ENCODE results near the gene TMEM259.

Gene TMEM259

DNA sequence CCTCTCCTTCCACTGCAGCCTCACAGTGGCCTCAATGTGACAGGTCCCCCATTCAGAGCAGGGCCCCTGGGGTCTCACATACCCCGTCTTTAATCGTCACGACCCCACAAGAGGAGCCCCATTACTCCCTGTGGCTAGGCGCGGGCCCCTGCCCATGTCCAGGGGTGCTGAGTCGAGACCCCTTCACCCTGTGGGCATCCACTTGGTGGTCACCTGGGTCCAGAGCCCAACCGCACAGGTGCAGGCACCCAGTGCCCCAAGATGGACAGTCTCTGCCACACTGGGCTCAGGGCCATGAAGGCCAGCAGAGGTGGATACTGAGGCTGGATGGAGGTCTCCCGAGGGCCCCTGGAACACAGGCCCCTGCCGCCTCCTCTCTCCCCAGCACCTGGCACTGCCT lies 3.0 kb downstream of the TMEM259 start:
- DNase-seq (ENCODE audit: extremely low read depth in 1 of 2, low read depth in 1 of 2): no peak

DNA sequence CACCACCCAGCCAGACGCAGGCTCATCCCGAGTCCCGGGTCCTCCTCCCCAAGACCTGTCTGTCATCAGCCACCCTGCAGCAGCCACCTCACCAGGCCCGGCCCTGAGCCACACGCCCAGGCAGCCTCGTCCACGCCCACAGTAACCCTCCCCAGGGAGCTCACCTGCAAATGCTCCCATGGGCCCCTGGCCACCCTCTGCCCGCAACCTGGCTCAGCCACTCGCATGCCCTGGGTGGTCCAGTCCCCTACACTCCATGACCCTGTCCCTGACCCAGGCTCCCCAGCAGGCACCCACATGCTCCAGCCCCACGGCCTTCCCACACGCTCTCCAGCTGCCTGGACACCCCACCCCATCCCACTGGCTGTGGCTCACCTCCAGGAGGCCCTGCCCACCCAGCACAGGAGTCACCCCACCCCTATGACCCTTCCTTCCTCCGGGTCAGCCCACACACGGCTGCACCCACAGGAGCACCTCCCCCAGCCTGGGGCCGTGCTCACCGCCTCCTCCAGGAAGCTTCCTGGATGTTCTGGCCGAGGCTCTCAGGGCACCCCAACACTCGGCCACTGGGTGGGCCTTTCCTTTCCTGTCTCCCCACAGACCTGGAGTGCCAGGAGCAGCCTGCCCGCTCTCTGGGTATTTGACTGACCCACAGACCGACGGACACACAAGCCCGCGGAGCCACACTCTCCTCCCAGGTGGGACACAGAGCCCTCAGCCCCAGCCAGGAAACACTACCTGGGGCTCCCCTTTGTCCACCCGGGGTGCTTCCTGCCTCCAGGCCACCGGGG lies 3.6 kb downstream of the TMEM259 start:
- DNase-seq (ENCODE audit: extremely low read depth in 1 of 2, low read depth in 1 of 2): no peak

DNA sequence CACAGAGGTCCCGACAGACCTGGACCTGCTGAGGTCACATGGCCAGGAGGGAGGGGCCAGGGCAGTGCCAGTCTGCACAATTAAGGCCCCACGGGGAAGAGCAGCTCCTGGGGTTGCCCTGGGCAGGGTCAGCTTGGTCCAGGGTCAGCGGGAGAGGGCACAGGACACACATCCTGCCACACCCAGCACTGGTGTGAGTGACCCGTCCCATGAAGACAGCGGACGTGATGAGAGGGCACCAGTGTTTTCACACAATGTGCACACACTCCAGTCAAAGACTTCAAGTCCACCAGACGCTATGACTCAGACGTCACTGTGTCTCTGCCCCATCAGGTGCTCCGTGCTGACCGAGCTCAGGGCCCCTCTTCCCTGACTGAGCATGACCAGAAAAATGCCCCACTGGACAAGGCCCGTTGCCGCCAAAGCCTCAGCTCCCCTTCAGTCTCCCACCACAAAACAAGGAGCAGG lies 4.2 kb downstream of the TMEM259 start:
- DNase-seq (ENCODE audit: extremely low read depth in 1 of 2, low read depth in 1 of 2): no peak

DNA sequence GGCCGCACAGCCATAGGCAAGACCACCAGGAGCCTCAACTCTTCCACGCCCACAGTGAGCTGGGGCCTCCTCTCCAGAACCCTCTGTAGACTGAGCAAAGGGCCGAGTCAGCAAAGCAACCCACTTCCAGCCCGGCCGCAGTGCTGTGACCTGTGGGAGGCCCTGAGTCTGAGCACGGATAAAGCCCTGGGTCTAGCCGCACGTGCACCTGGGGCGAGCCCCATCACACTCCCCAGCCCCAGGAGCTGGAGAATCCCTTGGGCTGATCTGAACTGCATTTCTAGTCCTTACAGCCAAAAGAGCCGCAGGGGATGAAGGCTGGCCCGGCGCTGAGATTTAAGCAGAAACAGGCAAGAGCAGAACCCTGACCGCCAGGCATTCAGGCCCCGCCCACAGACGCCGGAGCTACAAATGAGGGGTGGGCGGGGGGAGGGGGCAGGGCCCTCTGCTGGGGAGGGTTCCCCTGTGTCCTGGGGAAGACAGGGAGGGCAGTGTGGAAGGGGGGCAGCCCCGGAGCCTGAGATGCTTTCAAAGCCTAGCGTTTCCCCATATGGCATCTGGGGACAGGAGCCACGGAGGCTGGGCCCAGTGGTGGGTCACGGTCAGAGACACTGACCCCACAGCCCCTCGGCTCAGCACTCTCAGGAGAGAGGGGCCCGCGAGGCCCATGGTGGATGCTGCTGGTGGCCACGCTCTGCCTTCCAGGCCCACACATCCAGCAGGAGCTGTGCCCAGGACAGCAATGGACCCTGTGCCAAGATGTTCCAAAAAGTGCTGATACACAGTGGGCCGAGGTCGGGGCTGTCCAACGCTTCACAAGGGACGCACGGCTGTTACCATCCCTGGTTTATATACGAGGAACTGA lies 4.9 kb downstream of the TMEM259 start:
- DNase-seq (ENCODE audit: extremely low read depth in 1 of 2, low read depth in 1 of 2): no peak

DNA sequence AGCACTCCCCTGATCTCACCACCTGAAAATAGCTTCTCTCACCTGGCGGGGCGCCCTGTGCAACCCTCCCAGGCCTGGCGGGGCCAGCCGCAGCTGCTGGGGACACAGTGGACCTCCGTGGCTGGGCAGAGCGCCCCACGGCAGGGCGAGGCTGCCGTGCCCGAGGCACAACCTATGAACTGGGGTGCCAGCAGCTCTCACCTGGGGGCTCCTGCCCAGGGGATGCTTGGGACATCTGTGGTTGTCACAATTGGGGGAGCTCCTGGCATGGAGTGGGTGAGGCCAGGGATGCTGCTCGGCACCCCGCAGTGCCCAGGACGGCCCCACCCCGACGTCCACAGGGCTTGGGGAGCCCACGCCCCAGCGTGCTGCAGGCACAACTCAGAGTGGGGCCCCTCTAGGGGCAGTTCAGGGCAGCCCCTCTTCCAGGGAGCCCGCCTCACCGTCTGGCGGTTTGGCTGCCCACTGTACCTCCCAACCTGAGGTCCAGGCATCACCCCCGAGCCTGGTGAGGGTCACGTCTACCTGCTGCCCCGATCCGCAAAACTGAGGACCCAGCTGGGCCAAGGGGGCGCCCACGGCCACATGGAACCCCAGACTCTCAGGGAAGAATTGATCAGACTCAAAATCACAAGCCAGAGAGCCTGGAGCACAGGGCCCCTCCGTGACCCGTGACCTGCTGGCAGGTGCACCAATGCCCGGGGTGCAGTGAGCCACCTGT lies 5.7 kb downstream of the TMEM259 start:
- DNase-seq (ENCODE audit: extremely low read depth in 1 of 2, low read depth in 1 of 2): no peak

DNA sequence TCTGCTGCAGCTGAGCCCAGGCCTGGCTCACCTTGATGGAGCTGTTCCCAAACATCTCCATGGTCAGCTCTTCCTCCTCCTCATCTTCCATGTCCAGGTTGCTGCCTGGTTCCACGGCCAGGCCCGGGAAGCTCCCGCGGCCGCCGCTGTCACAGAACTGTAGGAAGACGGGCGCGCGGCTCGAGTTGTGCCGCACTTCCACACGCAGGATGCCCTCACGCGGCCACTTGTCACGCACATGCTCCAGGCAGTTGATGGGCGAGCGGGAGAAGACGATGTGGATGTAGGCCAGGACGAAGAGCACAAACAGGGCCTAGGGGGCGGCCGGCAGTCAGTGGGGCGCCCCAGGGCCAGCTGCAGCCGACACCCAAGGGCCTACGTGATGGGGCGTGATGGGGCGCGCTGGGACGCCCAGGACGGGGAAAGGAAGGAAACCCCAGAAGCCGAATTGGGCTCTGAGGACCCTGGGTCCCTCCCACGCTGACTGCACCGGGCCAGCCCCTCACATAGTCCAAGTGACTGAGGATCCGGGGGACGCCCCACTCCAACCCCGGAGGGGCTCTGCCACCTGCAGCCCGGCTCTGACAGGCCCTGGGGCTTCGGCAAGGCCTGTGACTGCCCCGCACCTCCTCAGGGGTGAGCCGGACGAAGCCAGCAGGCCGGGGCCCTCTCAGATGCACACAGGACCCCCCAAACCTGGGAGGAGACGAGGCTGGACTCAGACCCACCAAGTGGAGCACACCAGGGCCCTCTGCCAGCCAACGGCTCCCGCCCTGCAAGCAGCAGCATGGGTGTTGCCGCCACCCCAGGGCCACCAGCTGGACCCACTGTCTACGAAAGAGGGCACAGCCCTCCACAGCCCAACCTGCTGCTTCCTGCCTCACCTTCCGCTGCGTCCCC lies 6.5 kb downstream of the TMEM259 start:
- no peak for DNase-seq (ENCODE audit: extremely low read depth in 1 of 2, low read depth in 1 of 2)

DNA sequence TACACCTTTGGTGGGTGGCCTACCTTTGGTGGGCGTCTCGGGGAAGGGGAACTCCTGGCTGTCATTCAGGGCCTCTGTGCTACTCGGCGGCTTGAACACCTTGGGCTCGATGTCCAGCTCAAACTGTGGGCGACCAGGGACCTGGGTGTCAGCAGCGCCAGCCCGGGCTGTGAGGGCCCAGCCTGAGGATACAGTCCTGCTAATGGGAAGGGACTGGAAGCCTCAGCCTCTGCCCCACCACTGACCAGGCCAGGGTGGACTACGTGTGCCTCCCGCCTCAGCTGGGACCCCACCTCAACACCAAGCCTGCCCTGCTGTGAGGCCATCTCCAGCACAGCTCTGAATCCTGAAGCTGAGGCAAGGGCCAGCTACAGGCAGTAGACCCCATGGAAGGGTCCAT lies 7.7 kb downstream of the TMEM259 start:
- DNase-seq (ENCODE audit: extremely low read depth in 1 of 2, low read depth in 1 of 2): no peak

DNA sequence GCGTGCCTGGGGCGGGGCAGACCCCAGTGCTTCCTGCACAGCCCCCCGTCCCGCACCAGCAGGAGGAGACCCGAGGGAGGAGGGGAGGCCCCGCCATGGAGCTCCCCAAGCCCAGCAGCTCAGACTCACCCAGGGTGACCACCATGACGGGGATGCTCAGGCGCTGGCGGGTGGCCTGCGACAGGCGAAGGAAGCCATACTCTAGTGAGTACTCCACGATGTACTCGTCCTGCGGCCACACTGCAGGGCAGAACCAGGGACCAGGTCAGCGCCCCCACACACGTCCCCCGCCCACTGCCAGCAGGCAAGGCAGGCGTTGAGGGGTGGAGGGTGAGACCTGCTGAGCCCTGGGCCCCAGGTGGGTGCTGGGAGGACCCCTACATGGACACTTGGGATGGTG lies 8.6 kb downstream of the TMEM259 start:
- no peak for DNase-seq (ENCODE audit: extremely low read depth in 1 of 2, low read depth in 1 of 2)

DNA sequence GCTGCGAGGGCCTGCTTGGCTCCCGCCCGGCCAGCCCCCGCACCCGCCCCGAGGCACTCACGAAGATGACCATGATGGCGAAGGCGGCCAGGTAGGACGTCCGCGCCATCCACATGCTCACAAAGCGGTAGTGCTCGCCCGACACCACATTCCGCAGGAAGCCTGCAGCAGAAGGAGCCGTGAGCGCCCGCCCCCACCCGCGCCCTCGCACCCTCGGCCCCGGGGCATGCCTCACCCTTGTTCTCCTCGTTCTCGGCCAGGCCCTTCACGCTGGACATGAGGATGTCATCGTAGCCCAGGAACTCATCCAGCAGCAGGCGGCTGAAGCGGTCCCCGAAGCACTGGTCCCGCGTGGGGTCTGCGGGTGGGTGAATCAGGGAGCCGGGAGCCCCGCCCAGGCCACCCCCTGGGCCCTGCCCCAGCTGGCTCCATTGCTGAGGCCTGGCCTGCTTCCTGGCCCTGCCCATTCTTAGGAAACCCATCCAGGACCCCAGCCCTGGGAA lies 9.0 kb downstream of the TMEM259 start:
- no peak for DNase-seq (ENCODE audit: extremely low read depth in 1 of 2, low read depth in 1 of 2)

DNA sequence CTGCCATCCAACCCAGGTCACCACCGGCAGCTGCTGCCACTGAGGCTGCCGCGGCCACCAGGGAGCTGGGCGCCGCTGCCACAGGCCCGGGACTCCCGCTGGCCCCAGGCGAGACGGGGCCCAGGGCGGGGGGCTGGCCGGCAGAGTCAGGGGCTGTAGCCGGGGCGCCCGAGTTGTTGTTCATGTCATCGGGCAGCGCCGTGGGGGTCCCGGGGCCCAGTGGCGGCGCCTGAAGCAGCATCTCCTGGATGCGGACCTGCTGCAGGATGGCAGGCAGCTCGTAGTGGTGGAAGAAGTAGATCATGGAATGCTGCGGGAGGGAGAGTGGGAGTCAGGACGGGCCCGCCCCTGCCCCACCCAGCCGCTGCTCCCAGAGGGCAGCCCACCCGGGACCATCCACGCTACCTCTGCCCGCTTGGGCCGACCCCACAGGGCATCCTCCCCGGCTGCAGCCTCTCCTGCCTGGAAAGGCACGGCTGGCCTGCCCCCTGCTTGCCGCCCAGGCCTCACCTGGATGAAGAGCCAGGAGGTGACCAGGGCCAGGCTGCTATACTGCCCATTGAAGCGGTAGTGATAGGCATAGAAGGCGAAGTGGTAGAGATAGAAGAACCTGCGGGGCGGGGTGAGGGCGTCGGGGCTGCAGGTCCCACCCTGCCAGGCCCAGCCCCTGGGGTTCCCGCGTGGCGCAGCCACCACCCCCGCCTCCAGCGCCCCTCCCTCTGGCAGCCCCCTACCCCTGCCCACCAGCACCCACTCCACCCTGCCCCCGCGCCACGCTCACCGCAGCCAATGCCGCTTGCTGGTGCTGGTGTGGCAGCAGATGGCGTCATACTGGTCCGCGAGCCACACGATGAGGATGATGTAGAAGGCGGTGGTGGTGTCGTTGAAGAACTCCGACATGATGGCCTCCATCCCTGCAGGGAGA lies 10.1 kb downstream of the TMEM259 start:
- DNase-seq (ENCODE audit: extremely low read depth in 1 of 2, low read depth in 1 of 2): no peak

DNA sequence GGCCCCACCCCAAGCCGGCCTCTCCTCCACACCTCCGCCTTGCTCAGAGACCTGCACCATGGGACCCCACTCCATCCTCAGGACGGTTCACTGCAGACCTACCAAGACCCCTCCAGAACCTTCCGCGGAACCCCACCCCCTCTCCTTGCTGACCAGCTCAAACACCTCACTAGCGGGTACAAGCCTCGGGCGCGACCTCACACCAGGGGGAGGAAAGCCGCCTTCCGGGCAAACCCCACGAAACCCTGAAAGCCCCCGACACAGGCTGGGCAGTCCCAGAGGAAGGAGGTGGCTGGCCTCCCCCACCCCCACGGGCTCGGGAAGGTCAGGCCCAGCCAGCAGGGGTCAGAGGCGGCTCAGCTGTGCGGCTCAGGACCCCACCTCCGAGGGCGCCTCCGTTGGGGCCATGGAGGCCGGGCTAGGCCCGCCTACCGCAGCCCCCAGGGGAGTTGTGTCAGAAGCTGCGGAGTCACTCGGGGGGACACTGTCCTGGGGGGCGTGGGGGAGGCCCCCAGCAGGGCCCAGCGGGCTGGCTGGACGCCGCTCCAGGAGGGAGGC lies 10.9 kb downstream of the TMEM259 start:
- DNase-seq (ENCODE audit: extremely low read depth in 1 of 2, low read depth in 1 of 2): no peak

DNA sequence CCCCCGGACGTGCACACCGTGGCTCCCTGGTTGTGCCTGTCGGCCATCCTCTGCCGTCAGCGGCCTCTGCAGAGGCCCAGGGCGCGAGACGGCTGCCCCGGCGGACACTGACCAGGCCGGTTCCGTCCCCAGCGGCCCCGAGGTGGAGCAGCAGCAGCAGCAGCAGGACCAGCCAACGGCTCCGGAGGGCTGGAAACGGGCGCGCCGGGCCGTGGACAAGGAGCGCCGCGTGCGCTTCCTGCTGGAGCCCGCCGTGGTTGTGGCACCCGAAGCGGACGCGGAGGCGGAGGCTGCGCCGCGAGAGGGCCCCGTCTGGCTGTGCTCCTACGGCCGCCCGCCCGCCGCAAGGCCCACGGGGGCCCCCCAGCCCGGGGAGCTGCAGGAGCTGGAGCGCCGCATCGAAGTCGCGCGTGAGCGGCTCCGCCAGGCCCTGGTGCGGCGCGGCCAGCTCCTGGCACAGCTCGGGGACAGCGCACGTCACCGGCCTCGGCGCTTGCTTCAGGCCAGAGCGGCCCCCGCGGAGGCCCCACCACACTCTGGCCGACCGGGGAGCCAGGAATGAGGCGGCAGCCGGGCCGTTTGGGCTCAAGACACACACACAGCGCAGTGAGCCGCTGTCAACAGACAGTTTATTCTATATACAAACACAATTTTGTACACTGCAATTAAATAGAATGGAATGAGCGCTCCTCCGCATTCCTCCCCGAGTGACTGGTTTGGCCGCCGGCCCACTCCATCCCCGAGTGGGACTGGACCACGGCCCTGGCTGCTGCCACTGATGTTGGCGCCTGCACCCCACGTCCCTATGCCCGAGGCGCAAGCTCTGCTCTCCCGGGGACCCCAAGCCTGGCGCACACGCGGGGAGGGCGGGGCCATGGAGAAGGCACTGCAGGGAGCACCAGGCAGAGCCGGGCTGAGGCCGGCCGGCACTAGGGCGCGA lies 11.6 kb downstream of the TMEM259 start:
- DNase-seq (ENCODE audit: extremely low read depth in 1 of 2, low read depth in 1 of 2): no peak

DNA sequence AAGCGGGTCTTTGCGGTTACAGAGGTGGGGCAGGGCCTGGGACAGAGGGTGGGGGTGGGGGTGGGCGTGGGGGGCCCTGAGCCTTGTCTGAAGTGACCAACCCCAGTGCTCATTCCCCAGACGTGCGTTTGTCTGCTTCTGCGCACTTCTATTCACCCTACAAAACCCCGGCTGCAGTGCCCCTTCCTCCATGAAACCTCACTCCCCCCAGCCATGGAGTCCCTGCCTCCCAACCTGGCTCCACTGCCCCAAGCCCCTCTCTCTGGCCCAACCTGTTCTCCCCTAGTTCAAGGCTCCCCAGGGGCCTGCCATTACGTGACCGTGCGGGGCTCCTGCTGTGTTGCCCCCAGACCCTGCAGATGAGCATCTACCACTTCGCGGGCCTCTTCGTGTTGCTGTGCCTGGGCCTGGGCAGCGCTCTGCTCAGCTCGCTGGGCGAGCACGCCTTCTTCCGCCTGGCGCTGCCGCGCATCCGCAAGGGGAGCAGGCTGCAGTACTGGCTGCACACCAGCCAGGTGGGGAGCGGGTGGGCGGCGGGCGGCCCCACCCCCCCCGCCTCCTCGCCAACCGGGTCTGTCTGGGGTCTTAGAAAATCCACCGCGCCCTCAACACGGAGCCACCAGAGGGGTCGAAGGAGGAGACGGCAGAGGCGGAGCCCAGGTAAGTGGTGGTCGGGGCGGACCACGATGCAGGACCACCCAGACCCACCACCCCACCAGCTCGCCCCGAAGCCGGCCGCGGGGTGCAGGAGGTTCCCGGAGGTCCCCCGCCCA lies 12.5 kb downstream of the TMEM259 start:
- DNase-seq (ENCODE audit: extremely low read depth in 1 of 2, low read depth in 1 of 2): no peak

DNA sequence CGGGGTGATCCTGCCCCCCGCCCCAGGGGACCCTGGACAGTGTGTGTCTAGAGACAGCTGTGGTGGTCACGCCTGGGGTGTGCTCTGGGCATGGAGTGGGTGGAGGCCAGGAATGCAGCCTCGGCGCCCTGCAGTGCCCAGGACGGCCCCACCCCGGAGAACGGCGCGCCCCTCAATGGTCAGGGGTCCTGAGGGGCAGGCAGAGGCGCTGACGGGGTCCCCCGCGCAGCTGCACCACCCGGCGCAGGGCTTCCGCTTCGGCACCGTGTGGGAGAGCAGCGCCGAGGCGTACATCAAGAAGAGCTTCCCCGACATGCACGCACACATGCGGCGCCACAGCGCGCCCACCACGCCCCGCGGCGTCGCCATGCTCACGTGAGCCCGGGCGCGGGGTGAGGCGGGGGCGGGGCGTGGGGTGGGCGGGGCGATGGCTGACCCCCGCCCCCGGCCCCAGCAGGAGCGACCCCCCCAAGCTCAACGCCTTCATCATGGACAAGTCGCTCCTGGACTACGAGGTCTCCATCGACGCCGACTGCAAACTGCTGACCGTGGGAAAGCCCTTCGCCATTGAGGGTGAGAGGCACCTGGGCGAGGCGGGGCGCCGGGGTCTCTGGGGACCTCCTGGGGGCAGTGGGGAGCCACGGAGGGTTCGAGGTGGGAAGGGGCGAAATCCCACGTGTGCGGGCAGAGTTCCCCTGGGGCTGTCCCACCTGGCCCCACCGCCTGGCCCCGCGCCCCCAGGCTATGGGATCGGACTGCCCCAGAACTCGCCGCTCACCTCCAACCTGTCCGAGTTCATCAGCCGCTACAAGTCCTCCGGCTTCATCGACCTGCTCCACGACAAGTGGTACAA lies 13.3 kb downstream of the TMEM259 start:
- no peak for DNase-seq (ENCODE audit: extremely low read depth in 1 of 2, low read depth in 1 of 2)

DNA sequence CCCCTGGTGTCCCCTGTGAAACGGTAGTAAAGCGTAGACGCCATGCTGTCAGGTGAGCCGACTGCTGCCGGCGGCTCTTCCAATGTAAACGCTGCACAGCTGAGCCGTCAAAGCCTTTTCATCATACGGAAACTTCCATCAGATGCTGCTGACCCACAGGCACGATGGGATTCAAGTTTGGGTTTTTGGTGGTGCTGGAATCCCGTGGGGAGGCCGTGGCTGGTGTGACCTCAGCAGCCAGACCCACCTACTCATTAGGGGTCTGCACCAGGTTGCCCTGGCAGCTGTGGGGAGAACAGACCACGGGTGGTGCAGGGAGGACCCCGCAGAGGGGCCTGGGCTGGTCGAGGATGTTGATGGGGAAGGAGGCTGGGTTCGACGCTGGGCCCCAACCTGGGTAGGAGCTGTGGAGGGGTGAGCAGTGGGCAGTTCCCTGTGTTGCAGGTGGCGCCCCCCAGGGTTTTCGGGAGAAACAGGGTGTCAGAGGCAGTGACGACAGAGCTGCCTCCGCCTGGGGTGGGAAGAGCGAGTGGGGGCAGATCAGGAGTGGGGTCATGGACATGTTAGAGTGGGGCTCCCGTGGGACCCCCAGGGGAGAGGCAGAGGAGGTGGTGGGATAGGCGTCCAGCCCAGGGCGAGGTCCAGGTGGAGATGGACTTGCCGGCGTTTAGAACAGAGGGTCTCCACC lies 14.1 kb downstream of the TMEM259 start:
- no peak for DNase-seq (ENCODE audit: extremely low read depth in 1 of 2, low read depth in 1 of 2)
